Measurements from ENCODE around the gene LRCH1.
A peak's percentile ranks its signal among the peaks of the same experiment; 100 is the strongest.

The LRCH1 gene

DNA sequence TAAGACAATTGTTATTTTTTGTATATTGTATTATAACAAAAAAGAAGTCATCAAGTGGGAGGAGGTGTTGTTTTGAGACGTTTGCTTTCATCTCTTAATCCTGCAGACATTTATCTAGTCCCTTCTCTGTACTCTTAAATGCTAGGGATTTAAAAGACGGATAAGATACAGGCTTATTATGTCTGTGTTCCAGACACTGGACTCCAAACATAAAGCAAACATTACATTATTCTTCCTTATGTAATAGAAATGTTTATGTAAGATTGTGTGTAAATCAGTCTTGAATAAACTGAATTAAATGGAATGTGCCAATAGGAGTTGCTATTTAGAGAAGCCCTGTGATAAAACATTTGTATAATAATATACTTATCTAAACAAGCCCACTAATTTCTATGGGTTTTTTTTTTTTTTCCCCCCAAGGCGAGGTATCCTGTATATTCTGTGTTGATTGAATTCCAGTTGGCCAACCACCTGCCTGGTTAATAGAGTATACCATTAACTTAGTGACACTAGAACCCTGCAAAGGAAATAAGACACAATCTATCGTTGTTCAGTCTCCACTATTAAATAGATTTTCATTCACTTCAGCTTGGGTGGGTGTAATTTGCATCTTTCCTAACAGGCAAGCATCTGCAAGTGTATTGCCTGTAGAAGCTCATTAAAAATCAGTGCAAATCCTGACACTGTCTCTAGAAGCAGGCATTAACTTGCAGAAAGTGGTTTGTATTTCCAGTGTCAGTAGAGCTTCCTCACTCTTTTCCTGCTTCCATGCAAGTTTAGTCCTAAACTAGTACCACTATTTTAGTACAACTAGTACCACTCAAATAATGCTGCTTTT lies 69.0 kb downstream of the LRCH1 start:
- H3K36me3 Mint-ChIP-seq: no peaks in the 10 kb centered on the region
- H3K27ac Mint-ChIP-seq: no peak overlapping the region
- peaks cover 53% of the 10 kb centered on the region for H3K4me1 Mint-ChIP-seq
- DNase-seq (ENCODE audit: low spot score in 2 of 2) (no peak), ATAC-seq (no peak)
- H3K4me3 Mint-ChIP-seq: no peak overlapping the region
- H3K9me3 Mint-ChIP-seq: no peaks in the 10 kb centered on the region

DNA sequence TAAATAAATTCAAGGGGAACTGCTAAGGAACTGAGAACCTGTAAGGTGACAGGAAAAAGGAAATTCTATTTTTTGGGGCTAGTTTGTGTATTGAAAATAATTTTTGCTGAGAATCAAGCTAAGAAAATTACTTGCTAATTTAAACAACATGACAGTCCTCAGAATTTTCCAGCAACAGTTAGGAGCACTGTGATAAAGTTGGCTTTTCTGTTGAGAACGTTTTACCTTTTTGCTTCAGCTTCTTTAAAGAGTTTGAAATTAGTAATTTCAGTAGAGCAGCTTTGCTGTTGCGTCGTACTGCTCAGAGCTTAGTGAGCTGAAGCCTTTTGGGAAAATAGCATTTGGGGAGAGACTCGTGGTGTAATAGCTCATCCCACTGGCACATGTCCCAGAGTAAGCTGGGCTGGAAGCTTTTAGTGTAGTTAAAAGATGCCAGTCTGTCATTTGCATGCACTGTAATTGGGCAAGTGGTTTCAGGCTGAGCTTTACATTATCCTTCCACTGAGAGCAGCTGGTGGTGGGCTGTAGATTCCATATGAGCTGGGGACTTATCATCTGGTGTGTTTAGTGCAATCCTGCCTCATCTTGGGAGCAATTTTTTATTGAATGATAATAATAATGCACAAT lies 69.8 kb downstream of the LRCH1 start:
- peaks cover 56% of the 10 kb centered on the region for H3K4me1 Mint-ChIP-seq

DNA sequence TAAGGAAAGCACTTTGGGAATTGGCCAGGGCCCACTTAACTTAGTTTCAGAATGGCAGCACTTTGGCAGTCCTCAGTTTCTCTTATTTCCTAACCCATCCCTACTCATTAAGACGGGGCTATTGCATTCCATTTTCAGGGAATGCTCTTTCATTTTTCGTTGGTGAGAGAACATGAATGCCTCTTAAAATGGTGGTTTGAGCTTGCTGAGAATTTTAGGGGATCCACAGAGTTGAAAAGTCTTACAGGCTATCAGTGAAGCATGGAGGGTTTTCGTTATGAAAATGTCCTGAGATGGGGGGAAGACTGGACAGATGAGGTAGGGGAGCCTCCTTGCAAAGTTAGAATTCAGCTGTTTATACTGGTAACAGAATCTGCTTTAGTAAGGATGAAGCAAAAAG lies 71.4 kb downstream of the LRCH1 start:
- Mint-ChIP-seq H3K9me3 (no peaks in the 10 kb centered on the region), H3K4me1 (peaks cover 57% of the 10 kb centered on the region), H3K4me3 (no peak overlapping the region), H3K27ac (no peak overlapping the region), H3K36me3 (no peaks in the 10 kb centered on the region)
- DNase-seq (ENCODE audit: low spot score in 2 of 2) (no peak), ATAC-seq (no peak)

More for the DNA sequence above, 69.8 kb downstream of the LRCH1 start:
- no peaks in the 10 kb centered on the region for H3K9me3 Mint-ChIP-seq
- H3K4me3 Mint-ChIP-seq: no peak overlapping the region
- no peak for DNase-seq (ENCODE audit: low spot score in 2 of 2)
- no peak for ATAC-seq
- no peak overlapping the region for H3K27ac Mint-ChIP-seq
- H3K36me3 Mint-ChIP-seq: no peaks in the 10 kb centered on the region

DNA sequence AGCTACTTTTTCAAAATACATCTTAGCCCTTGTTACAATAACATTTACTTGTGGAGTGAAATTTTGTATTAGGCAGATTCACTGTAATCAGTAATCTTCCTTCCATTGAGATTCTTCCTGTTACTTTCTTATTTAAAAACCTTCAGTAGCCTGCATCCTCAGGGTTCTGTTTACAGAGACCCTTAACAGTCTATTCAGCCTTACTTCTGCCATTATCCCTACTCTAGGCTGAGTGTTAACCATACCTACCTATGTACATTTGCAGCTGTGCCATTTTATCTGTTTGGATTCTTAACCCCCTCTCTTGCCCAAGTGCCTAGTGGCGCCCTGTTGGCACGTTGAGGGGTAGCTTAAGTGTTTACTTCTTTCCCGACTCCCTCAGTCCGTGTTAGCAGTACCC lies 71.9 kb downstream of the LRCH1 start:
- Mint-ChIP-seq H3K9me3 (no peaks in the 10 kb centered on the region), H3K36me3 (no peaks in the 10 kb centered on the region), H3K4me1 (peaks cover 58% of the 10 kb centered on the region), H3K27ac (no peak overlapping the region), H3K4me3 (no peak overlapping the region)
- ATAC-seq: no peak
- no peak for DNase-seq (ENCODE audit: low spot score in 2 of 2)

DNA sequence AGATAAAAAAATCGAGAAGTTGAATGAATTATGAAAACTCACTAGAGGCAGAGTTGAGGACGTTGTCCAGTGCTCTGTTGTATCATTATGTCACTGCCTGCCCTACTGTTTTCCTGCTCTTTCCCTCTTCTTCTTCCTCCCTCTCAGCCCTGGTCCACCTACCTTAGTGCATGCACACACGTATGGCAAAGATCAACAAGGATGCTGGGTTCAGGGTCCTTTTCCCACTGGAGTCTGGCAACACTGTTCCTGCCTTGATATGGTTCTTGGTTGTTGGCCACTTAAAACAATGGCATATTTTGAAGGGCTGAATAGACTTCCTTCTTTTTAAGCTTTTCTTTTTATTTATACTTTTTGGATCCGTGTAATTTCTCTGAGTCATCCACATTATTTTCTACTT lies 74.5 kb downstream of the LRCH1 start:
- no peak for ATAC-seq
- no peak for DNase-seq (ENCODE audit: low spot score in 2 of 2)
- H3K4me1 Mint-ChIP-seq: peaks cover 57% of the 10 kb centered on the region
- H3K4me3 Mint-ChIP-seq: no peak overlapping the region
- H3K9me3 Mint-ChIP-seq: no peaks in the 10 kb centered on the region
- no peak overlapping the region for H3K27ac Mint-ChIP-seq
- no peaks in the 10 kb centered on the region for H3K36me3 Mint-ChIP-seq

DNA sequence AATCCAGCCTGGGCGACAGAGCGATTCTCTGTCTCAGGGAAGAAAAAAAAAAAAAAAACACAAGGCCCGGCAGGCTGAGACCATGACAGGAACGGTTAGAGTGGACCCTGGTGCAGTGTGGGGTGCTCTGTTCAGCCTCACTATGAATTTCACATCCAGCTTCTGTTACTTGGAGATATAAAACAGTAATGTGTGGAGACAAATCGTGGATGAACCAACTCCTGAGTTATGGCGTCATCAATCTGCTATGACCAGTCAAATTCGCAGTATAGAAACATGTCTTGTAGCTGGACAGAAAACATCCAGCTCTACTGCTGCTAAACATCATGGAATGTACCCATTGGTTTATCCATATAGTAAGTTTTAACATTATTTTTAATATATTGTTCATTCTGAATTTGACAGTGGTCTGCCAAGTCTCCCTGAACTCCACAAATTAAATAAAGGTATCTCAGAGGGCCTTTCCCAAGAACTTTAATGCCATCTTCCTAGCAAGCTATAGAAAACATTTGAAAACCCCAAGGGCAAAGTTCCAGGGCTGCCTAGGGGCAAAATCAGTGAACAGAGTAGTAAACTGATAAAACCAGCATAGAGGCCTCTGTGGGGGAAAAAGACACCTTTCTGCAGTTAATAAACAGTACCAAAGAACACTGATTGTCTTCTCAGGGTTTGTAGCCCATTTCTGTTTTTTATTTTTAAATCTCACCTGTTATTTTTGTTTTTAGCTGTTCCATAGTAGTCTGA lies 75.8 kb downstream of the LRCH1 start:
- Mint-ChIP-seq H3K36me3 (no peaks in the 10 kb centered on the region), H3K27ac (peak overlapping the region; percentile 23), H3K4me3 (no peak overlapping the region), H3K4me1 (peaks cover 57% of the 10 kb centered on the region), H3K9me3 (no peaks in the 10 kb centered on the region)
- no peak for ATAC-seq
- no peak for DNase-seq (ENCODE audit: low spot score in 2 of 2)

DNA sequence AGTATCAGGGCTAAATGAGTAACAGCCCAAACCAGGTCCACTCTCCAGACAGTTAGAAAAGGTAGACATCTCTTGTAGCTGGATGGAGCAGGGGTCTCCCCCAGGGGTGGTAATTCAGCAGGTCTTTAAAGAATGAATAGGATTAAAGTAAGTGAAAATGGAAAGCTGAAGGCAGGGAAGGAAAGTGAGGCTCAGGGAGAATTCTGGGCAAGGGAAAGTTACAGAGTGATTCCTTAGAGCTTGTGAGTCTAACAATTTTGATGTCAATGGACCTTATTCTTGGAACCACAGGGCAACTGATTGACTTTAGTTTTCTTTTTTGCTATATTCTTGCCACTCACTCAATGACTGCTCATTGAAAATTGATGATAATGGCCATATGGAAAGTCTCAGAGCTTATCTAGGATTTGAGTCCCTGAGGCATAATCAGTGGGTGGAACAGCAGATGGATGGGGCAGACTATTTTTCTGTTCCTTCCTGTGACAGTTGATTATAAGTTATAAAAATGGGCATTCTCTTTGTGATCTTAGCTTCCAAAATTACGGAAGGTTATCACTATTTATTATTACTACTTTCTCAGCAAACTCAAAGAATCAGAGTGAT lies 76.9 kb downstream of the LRCH1 start:
- ATAC-seq: no peak
- DNase-seq (ENCODE audit: low spot score in 2 of 2): no peak
- Mint-ChIP-seq H3K27ac (no peak overlapping the region), H3K4me1 (peaks cover 59% of the 10 kb centered on the region), H3K4me3 (no peak overlapping the region), H3K9me3 (no peaks in the 10 kb centered on the region), H3K36me3 (no peaks in the 10 kb centered on the region)

DNA sequence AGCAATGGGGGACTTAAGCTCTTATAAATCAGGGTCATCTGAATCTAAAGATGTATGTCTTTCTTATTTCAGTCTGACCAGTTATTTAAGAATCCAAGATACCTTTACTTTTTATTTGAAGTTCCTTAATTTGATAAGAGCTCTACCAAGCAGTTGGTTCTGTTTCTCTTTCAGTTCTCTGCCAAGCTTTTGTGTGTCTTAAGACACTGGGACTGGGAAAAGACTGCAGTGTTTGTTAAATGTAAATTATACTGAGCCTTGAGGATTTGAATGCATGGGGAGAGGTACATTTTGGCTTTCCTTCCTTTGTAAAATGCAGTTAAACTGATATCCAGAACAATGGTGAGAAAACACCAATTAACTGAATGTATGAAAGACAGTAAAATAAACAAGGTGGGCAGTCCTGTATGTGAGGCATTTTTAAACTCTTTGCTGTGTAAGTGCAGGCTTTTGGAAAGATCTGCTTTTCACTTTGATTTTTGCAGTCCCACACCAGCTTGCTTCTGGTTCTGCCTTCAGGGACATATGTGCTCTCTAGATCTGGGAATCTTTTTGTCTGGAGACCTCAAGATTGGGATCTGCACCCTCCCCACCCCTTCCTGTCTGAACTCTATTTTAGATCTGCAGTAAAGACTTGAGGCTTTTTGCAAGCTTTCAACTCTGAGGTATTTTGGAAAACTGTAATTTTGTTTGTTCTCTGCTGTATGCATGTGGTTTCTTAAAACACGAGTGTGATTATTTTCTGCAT lies 77.6 kb downstream of the LRCH1 start:
- DNase-seq (ENCODE audit: low spot score in 2 of 2) (no peak), ATAC-seq (no peak)
- H3K36me3 Mint-ChIP-seq: peaks cover 2% of the 10 kb centered on the region
- H3K4me1 Mint-ChIP-seq: peaks cover 57% of the 10 kb centered on the region
- H3K27ac Mint-ChIP-seq: no peak overlapping the region
- no peak overlapping the region for H3K4me3 Mint-ChIP-seq
- H3K9me3 Mint-ChIP-seq: no peaks in the 10 kb centered on the region

DNA sequence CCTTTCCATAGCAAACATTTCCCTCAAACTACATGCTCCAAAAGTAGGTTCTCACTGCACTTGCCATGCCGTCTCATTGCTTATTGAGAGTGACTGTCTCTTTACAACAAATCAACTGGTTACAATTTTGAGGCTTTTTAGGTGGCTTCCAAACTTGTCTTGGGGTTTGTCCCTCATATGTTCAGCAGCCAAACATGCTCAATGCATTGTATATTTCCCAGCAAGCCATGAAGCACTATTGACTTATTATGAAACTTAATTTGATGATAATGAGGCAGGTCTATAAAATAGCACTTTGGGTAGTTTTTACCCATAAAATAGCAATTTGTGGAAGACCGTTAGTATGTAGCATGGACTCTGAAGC lies 78.2 kb downstream of the LRCH1 start:
- Mint-ChIP-seq H3K4me3 (no peak overlapping the region), H3K27ac (no peak overlapping the region), H3K9me3 (no peaks in the 10 kb centered on the region), H3K36me3 (peaks cover 5% of the 10 kb centered on the region), H3K4me1 (peaks cover 59% of the 10 kb centered on the region)
- no peak for DNase-seq (ENCODE audit: low spot score in 2 of 2)
- no peak for ATAC-seq

DNA sequence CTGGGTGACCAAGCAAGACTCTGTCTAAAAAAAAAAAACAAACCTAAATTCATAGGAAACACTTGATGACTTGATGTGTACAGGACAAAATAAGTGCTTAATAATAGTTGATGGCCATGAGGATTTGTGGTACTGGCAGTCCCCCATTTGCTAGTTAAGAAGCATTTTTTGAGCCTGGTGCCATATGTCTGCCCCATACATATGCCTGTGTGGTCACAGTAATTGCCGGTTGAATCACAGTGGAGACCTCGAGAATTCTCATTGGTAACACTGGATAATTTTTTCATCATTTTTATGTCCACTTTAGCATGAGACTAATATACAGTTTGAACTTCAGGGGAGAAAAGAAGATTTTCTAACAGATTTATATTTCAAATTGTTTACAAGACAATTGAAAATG lies 79.2 kb downstream of the LRCH1 start:
- H3K4me3 Mint-ChIP-seq: no peak overlapping the region
- H3K9me3 Mint-ChIP-seq: no peaks in the 10 kb centered on the region
- H3K4me1 Mint-ChIP-seq: peaks cover 61% of the 10 kb centered on the region
- ATAC-seq (no peak), DNase-seq (ENCODE audit: low spot score in 2 of 2) (no peak)
- no peak overlapping the region for H3K27ac Mint-ChIP-seq
- H3K36me3 Mint-ChIP-seq: peaks cover 5% of the 10 kb centered on the region

DNA sequence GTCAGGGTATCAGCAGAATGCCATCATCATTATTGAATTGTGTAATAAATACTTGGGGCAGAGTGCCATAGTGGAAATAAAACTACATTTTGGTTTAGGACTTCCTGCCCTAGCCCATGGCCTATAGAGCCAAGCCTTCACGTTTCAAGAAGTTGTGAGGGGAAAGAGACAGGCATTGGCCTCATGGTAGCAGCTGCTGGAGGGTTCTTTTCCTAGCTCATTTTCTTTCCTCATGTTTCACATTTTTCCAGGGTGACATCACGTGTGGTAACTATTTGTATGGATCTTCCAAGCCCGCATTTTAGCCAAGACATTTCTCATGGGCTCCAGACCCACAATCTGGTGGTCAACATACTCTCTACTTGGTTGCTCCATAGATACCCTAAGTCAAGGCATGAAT lies 80.4 kb downstream of the LRCH1 start:
- no peak overlapping the region for H3K4me3 Mint-ChIP-seq
- no peak overlapping the region for H3K27ac Mint-ChIP-seq
- no peak for DNase-seq (ENCODE audit: low spot score in 2 of 2)
- H3K4me1 Mint-ChIP-seq: peaks cover 56% of the 10 kb centered on the region
- no peak for ATAC-seq
- no peaks in the 10 kb centered on the region for H3K9me3 Mint-ChIP-seq
- peaks cover 5% of the 10 kb centered on the region for H3K36me3 Mint-ChIP-seq

DNA sequence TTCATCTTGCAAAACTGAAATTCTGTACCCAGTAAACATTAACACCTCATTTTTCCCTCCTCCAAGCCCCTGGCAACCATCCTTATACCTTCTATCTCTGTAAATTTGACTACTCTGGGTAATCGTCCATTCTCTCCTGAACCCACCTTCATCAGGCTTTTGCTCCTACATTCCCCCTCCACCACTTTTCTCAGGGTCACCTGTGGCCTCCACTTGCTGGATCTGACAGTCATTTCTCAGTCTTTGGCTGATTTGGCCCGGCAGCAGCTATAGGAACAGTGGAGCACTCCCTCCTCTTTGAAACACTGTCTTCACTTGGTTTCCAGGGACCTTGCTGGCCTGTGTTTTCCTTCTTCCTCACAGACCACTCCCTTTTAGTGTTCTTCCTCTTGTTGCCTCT lies 83.5 kb downstream of the LRCH1 start:
- DNase-seq (ENCODE audit: low spot score in 2 of 2) (no peak), ATAC-seq (no peak)
- H3K4me3 Mint-ChIP-seq: no peak overlapping the region
- no peaks in the 10 kb centered on the region for H3K9me3 Mint-ChIP-seq
- no peak overlapping the region for H3K27ac Mint-ChIP-seq
- H3K36me3 Mint-ChIP-seq: peaks cover 5% of the 10 kb centered on the region
- peaks cover 60% of the 10 kb centered on the region for H3K4me1 Mint-ChIP-seq

DNA sequence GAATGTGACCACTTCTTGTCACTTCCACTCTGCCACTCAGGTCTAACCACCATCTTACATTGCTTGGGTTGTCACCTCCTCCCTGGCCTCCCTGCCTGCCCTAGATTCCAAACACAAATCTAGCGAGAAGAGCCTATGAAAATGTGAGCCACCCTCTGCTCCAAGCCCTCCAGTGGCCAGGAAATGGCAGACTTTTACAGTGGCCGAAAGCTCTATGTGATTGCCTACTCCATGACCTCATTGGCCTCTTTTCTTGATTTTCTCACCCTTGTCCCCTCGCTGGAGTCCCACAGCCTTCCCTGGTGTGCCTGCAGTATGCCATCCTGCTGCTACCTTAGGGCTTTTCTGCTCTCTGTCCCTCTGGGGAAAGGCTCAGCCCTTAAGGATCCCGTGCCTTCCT lies 84.2 kb downstream of the LRCH1 start:
- Mint-ChIP-seq H3K4me1 (peaks cover 67% of the 10 kb centered on the region), H3K9me3 (no peaks in the 10 kb centered on the region), H3K36me3 (peaks cover 5% of the 10 kb centered on the region), H3K4me3 (no peak overlapping the region), H3K27ac (no peak overlapping the region)
- DNase-seq (ENCODE audit: low spot score in 2 of 2) (no peak), ATAC-seq (no peak)

DNA sequence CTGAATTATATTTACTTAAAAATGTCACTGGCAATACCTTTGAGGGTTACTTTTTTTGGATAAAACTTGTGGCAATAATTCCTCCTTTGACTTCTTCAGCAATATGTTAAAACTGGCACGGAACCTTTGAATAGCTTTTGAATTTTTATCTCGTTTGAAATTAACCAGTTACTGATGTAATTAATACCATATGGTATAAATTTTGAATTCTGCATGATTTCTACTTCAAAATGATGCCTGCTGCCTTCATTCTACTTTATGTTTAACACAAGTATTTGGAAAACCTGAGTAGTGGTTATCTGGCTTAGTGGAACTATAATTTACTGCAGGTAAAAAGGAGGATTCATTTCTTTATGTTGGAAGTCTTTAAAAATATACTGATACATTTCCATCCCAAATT lies 85.3 kb downstream of the LRCH1 start:
- DNase-seq (ENCODE audit: low spot score in 2 of 2) (no peak), ATAC-seq (no peak)
- Mint-ChIP-seq H3K27ac (no peak overlapping the region), H3K36me3 (peaks cover 5% of the 10 kb centered on the region), H3K4me1 (peaks cover 73% of the 10 kb centered on the region), H3K4me3 (no peak overlapping the region), H3K9me3 (no peaks in the 10 kb centered on the region)
